GM12891 (cell line): ENCODE data around the gene RALGAPA2.

ENCODE experiments used
- POLR2A ChIP-seq: IDR thresholded peaks from 2 replicates; pipeline ENCODE4 v1.6.1; 2011; ENCODE audit warnings: low read depth, low read length, control low read depth
- TAF1 ChIP-seq: IDR thresholded peaks from 2 replicates; pipeline ENCODE4 v1.6.1; 2011; ENCODE audit warnings: low read depth, low read length, control low read depth

GRCh38 chr20:20363434-20363798 is 349.0 kb downstream of the RALGAPA2 start:
- TF ChIP-seq POLR2A: no peak
- no peak for TF ChIP-seq TAF1
